Neural progenitor cell (in vitro differentiated cells): ENCODE data around the gene HOXC4. TPM values are rescaled to one million over a fixed set of nuclear protein-coding genes. Genes with fewer than 3 reads are reported as not detected.

Experiments used
- DNase-seq: peaks from one replicate; pipeline ENCODE4 v3.0.0-alpha.2; 2016; ENCODE audit warnings: low spot score
- H2AFZ ChIP-seq: fragments of 200-600 bp; sonication (generic); replicated peaks from 2 replicates; pipeline ENCODE4 v1.6.1; 2016; ENCODE audit warnings: antibody characterized with exemption
- H3F3A ChIP-seq: fragments of 200-600 bp; sonication (generic); 2 replicates; pipeline ENCODE4 v1.6.1; 2016; ENCODE audit warnings: antibody characterized with exemption, low read depth
- H3K27ac ChIP-seq: fragments of 200-600 bp; sonication (generic); 2 replicates; pipeline ENCODE4 v1.5.1; 2016; ENCODE audit warnings: mild to moderate bottlenecking
- H3K27me3 ChIP-seq: fragments of 200-600 bp; sonication (generic); 2 replicates; pipeline ENCODE4 v1.6.1; 2016; ENCODE audit warnings: mild to moderate bottlenecking, moderate library complexity
- H3K36me3 ChIP-seq: fragments of 200-600 bp; sonication (generic); 2 replicates; pipeline ENCODE4 v1.5.1; 2016
- H3K4me1 ChIP-seq: fragments of 200-600 bp; sonication (generic); 2 replicates; pipeline ENCODE4 v1.6.1; 2016; ENCODE audit warnings: mixed run types
- H3K4me2 ChIP-seq: fragments of 200-600 bp; sonication (generic); 2 replicates; pipeline ENCODE4 v1.6.1; 2016
- H3K4me3 ChIP-seq: fragments of 200-600 bp; sonication (generic); 2 replicates; pipeline ENCODE4 v1.5.1; 2016
- H3K79me2 ChIP-seq: fragments of 200-600 bp; sonication (generic); 2 replicates; pipeline ENCODE4 v1.6.1; 2016; ENCODE audit warnings: low read depth
- H3K9ac ChIP-seq: fragments of 200-600 bp; sonication (generic); 2 replicates; pipeline ENCODE4 v1.6.1; 2016
- H3K9me3 ChIP-seq: fragments of 200-600 bp; sonication (generic); 2 replicates; pipeline ENCODE4 v1.5.1; 2016; ENCODE audit warnings: low read depth
- H4K20me1 ChIP-seq: fragments of 200-600 bp; sonication (generic); 2 replicates; pipeline ENCODE4 v1.6.1; 2016; ENCODE audit warnings: low read depth
- H3K27ac Mint-ChIP-seq: 3 replicates; pipeline ENCODE4 v1.8.0; 2021; ENCODE audit warnings: mixed read lengths
- H3K27me3 Mint-ChIP-seq: 2 replicates; pipeline ENCODE4 v1.8.0; 2022; ENCODE audit warnings: low read depth, mild to moderate bottlenecking, inconsistent platforms, moderate library complexity, mixed read lengths; ENCODE audit not compliant: insufficient read depth
- H3K36me3 Mint-ChIP-seq: 3 replicates; pipeline ENCODE4 v1.8.0; 2021; ENCODE audit warnings: mixed read lengths
- H3K4me1 Mint-ChIP-seq: 3 replicates; pipeline ENCODE4 v1.8.0; 2021; ENCODE audit warnings: mixed read lengths
- H3K4me3 Mint-ChIP-seq: 3 replicates; pipeline ENCODE4 v1.8.0; 2021; ENCODE audit warnings: mild to moderate bottlenecking, moderate library complexity, mixed read lengths
- H3K9me3 Mint-ChIP-seq: 3 replicates; pipeline ENCODE4 v1.8.0; 2020; ENCODE audit warnings: mixed read lengths
- EZH2 ChIP-seq: fragments of 200-600 bp; sonication (generic); IDR thresholded peaks from 2 replicates; pipeline ENCODE4 v1.6.1; 2017; ENCODE audit warnings: antibody characterized with exemption, mild to moderate bottlenecking, moderate library complexity
- EZH2phosphoT487 ChIP-seq: fragments of 200-600 bp; sonication (generic); IDR thresholded peaks from 2 replicates; pipeline ENCODE4 v1.6.1; 2017; ENCODE audit warnings: antibody characterized with exemption
- total RNA-seq: library from RNA; depleted of rRNA; stranded (reverse); fragments of >200 nt; gene quantifications from 2 replicates; pipeline ENCODE4 v1.2.3, GENCODE V29; 2015; ENCODE audit warnings: low replicate concordance
- TF ChIP-seq, protein P1 (sequence below): fragments of 200-600 bp; sonication (generic); IDR thresholded peaks from 2 replicates; pipeline ENCODE4 v1.5.1; 2017; ENCODE audit warnings: antibody characterized with exemption, mild to moderate bottlenecking

Gene HOXC4
- total RNA-seq, 1 donor from 2014 or later: not detected

DNA sequence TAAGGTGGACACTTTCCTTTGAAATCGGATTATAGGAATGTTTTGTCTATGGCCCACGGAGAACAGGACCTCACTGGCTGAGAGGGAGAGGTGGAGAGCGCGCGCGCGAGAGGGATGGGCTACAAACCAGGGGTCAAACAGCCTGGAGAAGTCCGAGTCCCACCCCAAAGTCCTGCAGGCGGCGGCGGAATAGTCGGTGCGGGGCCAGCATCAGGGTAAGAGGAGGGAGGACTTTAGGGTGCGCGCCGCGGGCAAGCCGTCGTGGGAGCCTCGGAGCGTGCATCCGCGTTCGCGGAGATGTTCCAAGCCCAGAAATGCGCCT, 48.1 kb upstream of the HOXC4 start:
- TF ChIP-seq, protein P1, sequence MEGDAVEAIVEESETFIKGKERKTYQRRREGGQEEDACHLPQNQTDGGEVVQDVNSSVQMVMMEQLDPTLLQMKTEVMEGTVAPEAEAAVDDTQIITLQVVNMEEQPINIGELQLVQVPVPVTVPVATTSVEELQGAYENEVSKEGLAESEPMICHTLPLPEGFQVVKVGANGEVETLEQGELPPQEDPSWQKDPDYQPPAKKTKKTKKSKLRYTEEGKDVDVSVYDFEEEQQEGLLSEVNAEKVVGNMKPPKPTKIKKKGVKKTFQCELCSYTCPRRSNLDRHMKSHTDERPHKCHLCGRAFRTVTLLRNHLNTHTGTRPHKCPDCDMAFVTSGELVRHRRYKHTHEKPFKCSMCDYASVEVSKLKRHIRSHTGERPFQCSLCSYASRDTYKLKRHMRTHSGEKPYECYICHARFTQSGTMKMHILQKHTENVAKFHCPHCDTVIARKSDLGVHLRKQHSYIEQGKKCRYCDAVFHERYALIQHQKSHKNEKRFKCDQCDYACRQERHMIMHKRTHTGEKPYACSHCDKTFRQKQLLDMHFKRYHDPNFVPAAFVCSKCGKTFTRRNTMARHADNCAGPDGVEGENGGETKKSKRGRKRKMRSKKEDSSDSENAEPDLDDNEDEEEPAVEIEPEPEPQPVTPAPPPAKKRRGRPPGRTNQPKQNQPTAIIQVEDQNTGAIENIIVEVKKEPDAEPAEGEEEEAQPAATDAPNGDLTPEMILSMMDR: no peak
- TF ChIP-seq EZH2: peak; percentile 76
- Histone ChIP-seq H3F3A (no peaks in the 10 kb centered on the region), H4K20me1 (peaks cover 87% of the 10 kb centered on the region), H3K9ac (no peak overlapping the region), H3K4me3 (no peak overlapping the region), H3K27ac (no peak overlapping the region), H3K36me3 (no peaks in the 10 kb centered on the region), H3K27me3 (peaks cover 100% of the 10 kb centered on the region), H2AFZ (no peak overlapping the region), H3K79me2 (no peaks in the 10 kb centered on the region), H3K4me1 (no peaks in the 10 kb centered on the region), H3K9me3 (no peaks in the 10 kb centered on the region), H3K4me2 (no peak overlapping the region)
- Mint-ChIP-seq H3K27ac (no peak overlapping the region), H3K4me1 (peaks cover 4% of the 10 kb centered on the region), H3K9me3 (peaks cover 2% of the 10 kb centered on the region), H3K4me3 (no peak overlapping the region), H3K27me3 (peaks cover 93% of the 10 kb centered on the region), H3K36me3 (no peaks in the 10 kb centered on the region)
- DNase-seq: no peak

DNA sequence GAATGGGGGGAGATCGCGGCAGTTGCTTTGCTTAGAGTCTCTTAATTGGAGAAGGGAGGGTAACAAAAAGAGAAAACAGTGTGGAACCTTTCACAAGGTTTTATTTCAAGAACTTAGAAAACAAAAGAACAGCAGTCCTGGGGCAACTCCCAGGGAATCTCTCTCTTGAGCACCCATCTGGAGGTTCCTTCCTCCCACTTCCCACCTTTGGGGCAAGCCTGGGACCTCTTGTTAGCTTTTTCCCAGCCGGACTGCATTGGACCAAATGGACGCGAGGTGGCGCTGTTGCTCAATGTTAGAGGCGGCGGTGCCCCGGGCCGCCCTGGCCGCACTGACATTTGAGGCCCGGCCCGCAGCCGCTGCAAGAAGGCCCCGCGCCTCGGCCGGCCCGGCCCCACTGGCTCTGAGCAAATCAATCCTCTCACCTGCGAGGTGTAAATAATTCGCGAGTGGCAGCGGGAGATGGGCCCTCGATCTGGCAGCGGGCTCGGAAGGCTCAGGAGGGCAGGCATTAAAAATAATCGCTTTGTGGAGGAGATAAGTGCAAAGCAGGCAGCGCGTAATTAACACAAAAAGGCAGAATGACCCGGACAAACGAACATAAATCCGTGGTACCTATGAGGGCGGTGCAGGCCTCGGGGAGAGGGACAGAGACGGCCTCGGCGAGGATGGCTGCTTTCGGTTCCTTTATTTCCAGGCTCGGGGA, 47.6 kb upstream of the HOXC4 start:
- Histone ChIP-seq H3K36me3 (no peaks in the 10 kb centered on the region), H4K20me1 (peaks cover 87% of the 10 kb centered on the region), H3K27me3 (peaks cover 100% of the 10 kb centered on the region), H3K4me1 (no peaks in the 10 kb centered on the region), H3K9me3 (no peaks in the 10 kb centered on the region), H3F3A (peaks cover 1% of the 10 kb centered on the region), H3K79me2 (no peaks in the 10 kb centered on the region), H3K9ac (no peak overlapping the region), H3K27ac (no peak overlapping the region), H2AFZ (no peak overlapping the region), H3K4me2 (no peak overlapping the region), H3K4me3 (no peak overlapping the region)
- Mint-ChIP-seq H3K27me3 (peaks cover 92% of the 10 kb centered on the region), H3K4me3 (no peak overlapping the region), H3K9me3 (peaks cover 2% of the 10 kb centered on the region), H3K4me1 (peaks cover 4% of the 10 kb centered on the region), H3K36me3 (no peaks in the 10 kb centered on the region), H3K27ac (no peak overlapping the region)
- peak; percentile 97 for TF ChIP-seq EZH2
- TF ChIP-seq, protein P1: peak; percentile 98
- TF ChIP-seq EZH2phosphoT487: peak; percentile 86
- DNase-seq: peak; percentile 96

DNA sequence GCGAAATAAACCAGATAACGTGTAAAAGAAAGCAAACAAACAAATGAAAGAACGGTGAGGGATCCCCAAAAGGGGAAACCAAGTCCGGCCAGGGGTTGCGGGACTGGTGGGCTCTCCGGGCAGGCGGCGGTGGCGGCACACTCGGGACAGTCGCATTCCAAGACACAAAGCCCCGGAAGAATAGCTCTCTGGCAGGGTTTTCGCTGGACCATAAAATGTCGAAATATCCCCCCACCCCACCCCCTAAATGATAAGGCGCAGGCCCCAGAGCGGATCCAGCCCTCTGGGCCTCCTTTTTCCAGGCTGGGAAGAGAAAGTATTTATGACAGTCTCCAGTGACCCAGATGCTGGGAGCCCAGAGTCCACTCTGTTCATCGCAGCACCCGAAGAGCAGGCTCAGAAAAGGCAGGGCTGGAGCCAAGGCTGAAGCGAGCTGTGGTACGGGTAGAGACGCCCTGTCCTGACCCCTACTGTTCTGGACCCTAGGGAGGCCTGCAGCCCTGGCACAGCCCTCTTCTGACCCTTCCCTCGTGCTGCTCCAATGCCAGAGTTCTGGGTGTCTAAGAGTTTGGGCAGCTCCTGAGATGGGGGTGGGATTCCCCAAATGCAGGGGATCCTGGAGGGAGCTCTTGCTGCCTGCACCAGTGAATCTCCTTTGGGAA, 46.9 kb upstream of the HOXC4 start:
- Mint-ChIP-seq H3K9me3 (peaks cover 2% of the 10 kb centered on the region), H3K27ac (no peak overlapping the region), H3K4me3 (no peak overlapping the region), H3K27me3 (peaks cover 92% of the 10 kb centered on the region), H3K36me3 (no peaks in the 10 kb centered on the region), H3K4me1 (peaks cover 4% of the 10 kb centered on the region)
- no peak for DNase-seq
- no peak for TF ChIP-seq EZH2phosphoT487
- TF ChIP-seq, protein P1: no peak
- TF ChIP-seq EZH2: no peak
- Histone ChIP-seq H4K20me1 (peaks cover 84% of the 10 kb centered on the region), H3K79me2 (no peaks in the 10 kb centered on the region), H3K27me3 (peaks cover 100% of the 10 kb centered on the region), H3K36me3 (no peaks in the 10 kb centered on the region), H3F3A (peaks cover 3% of the 10 kb centered on the region), H2AFZ (no peak overlapping the region), H3K27ac (no peak overlapping the region), H3K9ac (no peak overlapping the region), H3K4me1 (no peaks in the 10 kb centered on the region), H3K4me3 (no peak overlapping the region), H3K9me3 (no peaks in the 10 kb centered on the region), H3K4me2 (no peak overlapping the region)
